ENCODE results near the gene CENPP. TPM values are rescaled to one million over a fixed set of nuclear protein-coding genes. Genes with fewer than 3 reads are reported as not detected.
A peak's percentile ranks its signal among the peaks of the same experiment; 100 is the strongest.
"Not testable (repeated sequence)": the region's sequence is repeated elsewhere in the genome, so short reads cannot be mapped to it uniquely, and the experiment has no call there.

The CENPP gene
- total RNA-seq, 1 experiment from 2014 or later: 24.2 TPM

- Histone ChIP-seq H3K4me1 (no peaks in the 10 kb centered on the region), H3K36me3 (no peaks in the 10 kb centered on the region; the same call in 1 of the 2 replicates), H3K27me3 (no peaks in the 10 kb centered on the region), H3K27ac (no peak overlapping the region), H3K4me3 (no peak overlapping the region), H3K9me3 (replicated peaks) (no peaks in the 10 kb centered on the region)
- no peak for DNase-seq
Observed at GRCh38 chr9:92545002-92545510, 219.3 kb downstream of the CENPP start.

- no peak for DNase-seq
- H3K27me3 ChIP-seq: no peaks in the 10 kb centered on the region
- no peak overlapping the region for H3K27ac ChIP-seq
- no peaks in the 10 kb centered on the region for H3K36me3 ChIP-seq
- no peak overlapping the region for H3K4me3 ChIP-seq
- no peaks in the 10 kb centered on the region for H3K4me1 ChIP-seq
- no peaks in the 10 kb centered on the region for H3K9me3 ChIP-seq (replicated peaks)
Observed at GRCh38 chr9:92547356-92547755, 221.6 kb downstream of the CENPP start.

GRCh38 chr9:92550765-92551164, 225.0 kb downstream of the CENPP start:
- H3K9me3 ChIP-seq (replicated peaks): no peaks in the 10 kb centered on the region
- H3K4me3 ChIP-seq: no peak overlapping the region
- no peak overlapping the region for H3K27ac ChIP-seq
- no peaks in the 10 kb centered on the region for H3K36me3 ChIP-seq
- H3K4me1 ChIP-seq: no peaks in the 10 kb centered on the region
- no peak for DNase-seq
- no peaks in the 10 kb centered on the region for H3K27me3 ChIP-seq

- no peak for DNase-seq
- Histone ChIP-seq H3K9me3 (replicated peaks) (peaks cover 5% of the 10 kb centered on the region), H3K27ac (no peak overlapping the region), H3K36me3 (no peaks in the 10 kb centered on the region), H3K4me3 (no peak overlapping the region), H3K27me3 (no peaks in the 10 kb centered on the region), H3K4me1 (peaks cover 21% of the 10 kb centered on the region)
Observed at GRCh38 chr9:92558612-92559374, 233.0 kb downstream of the CENPP start.

- Histone ChIP-seq H3K4me3 (no peak overlapping the region), H3K9me3 (replicated peaks) (peaks cover 5% of the 10 kb centered on the region), H3K27me3 (no peaks in the 10 kb centered on the region), H3K4me1 (peaks cover 37% of the 10 kb centered on the region), H3K36me3 (no peaks in the 10 kb centered on the region), H3K27ac (no peak overlapping the region)
- DNase-seq: no peak
Observed at GRCh38 chr9:92561374-92562330, 235.9 kb downstream of the CENPP start.

- Histone ChIP-seq H3K9me3 (replicated peaks) (peaks cover 5% of the 10 kb centered on the region; the same call in 1 of the 2 replicates), H3K27ac (0 out of 2 replicates have a peak overlapping the region, but pooled peaks have one; percentile 1), H3K27me3 (no peaks in the 10 kb centered on the region), H3K36me3 (no peaks in the 10 kb centered on the region), H3K4me1 (peaks cover 37% of the 10 kb centered on the region), H3K4me3 (no peak overlapping the region)
- peak in 1 of 2 experiments; percentile 44 for DNase-seq
Observed at GRCh38 chr9:92562461-92562967, 236.8 kb downstream of the CENPP start.

- H3K27ac ChIP-seq: no peak overlapping the region
- no peaks in the 10 kb centered on the region for H3K36me3 ChIP-seq
- peaks cover 37% of the 10 kb centered on the region for H3K4me1 ChIP-seq
- H3K4me3 ChIP-seq: no peak overlapping the region
- peaks cover 8% of the 10 kb centered on the region; the same call in 1 of the 2 replicates for H3K9me3 ChIP-seq (replicated peaks)
- DNase-seq: no peak
- no peaks in the 10 kb centered on the region for H3K27me3 ChIP-seq
Observed at GRCh38 chr9:92563116-92564100, 237.7 kb downstream of the CENPP start.

- Histone ChIP-seq H3K9me3 (replicated peaks) (peaks cover 10% of the 10 kb centered on the region; the same call in 1 of the 2 replicates), H3K27ac (0 out of 2 replicates have a peak overlapping the region, but pooled peaks have one; percentile 13), H3K27me3 (no peaks in the 10 kb centered on the region), H3K4me1 (peaks cover 37% of the 10 kb centered on the region), H3K4me3 (no peak overlapping the region), H3K36me3 (no peaks in the 10 kb centered on the region)
- DNase-seq: peak in 1 of 2 experiments; percentile 55
Observed at GRCh38 chr9:92564504-92564903, 238.8 kb downstream of the CENPP start.

GRCh38 chr9:92564982-92565381, 239.2 kb downstream of the CENPP start:
- Histone ChIP-seq H3K27ac (0 out of 2 replicates have a peak overlapping the region, but pooled peaks have one; percentile 13), H3K9me3 (replicated peaks) (peaks cover 7% of the 10 kb centered on the region; the same call in 1 of the 2 replicates), H3K4me1 (peaks cover 37% of the 10 kb centered on the region), H3K27me3 (no peaks in the 10 kb centered on the region), H3K36me3 (no peaks in the 10 kb centered on the region), H3K4me3 (no peak overlapping the region)
- DNase-seq: no peak

GRCh38 chr9:92571871-92572270, 246.1 kb downstream of the CENPP start:
- not testable (repeated sequence) for H3K4me1 ChIP-seq; H3K36me3 ChIP-seq; DNase-seq; H3K27me3 ChIP-seq; H3K27ac ChIP-seq; H3K9me3 ChIP-seq (replicated peaks); H3K4me3 ChIP-seq

GRCh38 chr9:92573612-92574011, 247.9 kb downstream of the CENPP start:
- not testable (repeated sequence) for H3K27me3 ChIP-seq; H3K4me3 ChIP-seq; H3K36me3 ChIP-seq; DNase-seq; H3K27ac ChIP-seq; H3K4me1 ChIP-seq; H3K9me3 ChIP-seq (replicated peaks)

GRCh38 chr9:92576175-92576574, 250.4 kb downstream of the CENPP start:
- H3K4me1 ChIP-seq: no peaks in the 10 kb centered on the region
- H3K27me3 ChIP-seq: no peaks in the 10 kb centered on the region
- H3K9me3 ChIP-seq (replicated peaks): peaks cover 2% of the 10 kb centered on the region; the same call in 1 of the 2 replicates
- DNase-seq: no peak
- no peak overlapping the region for H3K4me3 ChIP-seq
- H3K36me3 ChIP-seq: no peaks in the 10 kb centered on the region
- H3K27ac ChIP-seq: no peak overlapping the region

GRCh38 chr9:92589923-92590322, 264.2 kb downstream of the CENPP start:
- no peaks in the 10 kb centered on the region for H3K36me3 ChIP-seq
- no peak overlapping the region for H3K27ac ChIP-seq
- no peak overlapping the region for H3K4me3 ChIP-seq
- no peak for DNase-seq
- no peaks in the 10 kb centered on the region for H3K27me3 ChIP-seq
- H3K9me3 ChIP-seq (replicated peaks): no peaks in the 10 kb centered on the region
- H3K4me1 ChIP-seq: no peaks in the 10 kb centered on the region

- Histone ChIP-seq H3K4me1 (no peaks in the 10 kb centered on the region), H3K27ac (no peak overlapping the region), H3K9me3 (replicated peaks) (no peaks in the 10 kb centered on the region), H3K4me3 (no peak overlapping the region), H3K27me3 (no peaks in the 10 kb centered on the region), H3K36me3 (no peaks in the 10 kb centered on the region)
- no peak for DNase-seq
Observed at GRCh38 chr9:92590377-92590776, 264.6 kb downstream of the CENPP start.

Measured in SJCRH30 (cell line).